Progenitor cell of endocrine pancreas (in vitro differentiated cells): ENCODE measurements around the gene ULK4. TPM values are rescaled to one million over a fixed set of nuclear protein-coding genes. Genes with fewer than 3 reads are reported as not detected.

Experiments
- DNase-seq: peaks from one replicate; pipeline ENCODE4 v3.0.0; 2021; ENCODE audit warnings: low spot score; ENCODE audit not compliant: unreplicated experiment
- H3K27ac Mint-ChIP-seq: 2 replicates; pipeline ENCODE4 v1.8.0; 2021; ENCODE audit warnings: mild to moderate bottlenecking, moderate library complexity, mixed read lengths
- H3K27me3 Mint-ChIP-seq: 2 replicates; pipeline ENCODE4 v1.8.0; 2021; ENCODE audit warnings: mixed read lengths
- H3K36me3 Mint-ChIP-seq: 2 replicates; pipeline ENCODE4 v1.8.0; 2022; ENCODE audit warnings: mixed read lengths; ENCODE audit not compliant: insufficient read depth
- H3K4me1 Mint-ChIP-seq: 2 replicates; pipeline ENCODE4 v1.8.0; 2021; ENCODE audit warnings: low read depth, mixed read lengths
- H3K4me3 Mint-ChIP-seq: 2 replicates; pipeline ENCODE4 v1.8.0; 2021; ENCODE audit warnings: low read depth, mild to moderate bottlenecking, moderate library complexity, mixed read lengths
- H3K9me3 Mint-ChIP-seq: 2 replicates; pipeline ENCODE4 v1.8.0; 2021; ENCODE audit warnings: low read depth, mixed read lengths
- total RNA-seq: library from RNA; stranded (reverse); gene quantifications from 2 replicates; pipeline ENCODE4 v1.2.1, GENCODE V29; 2021
- TF ChIP-seq, protein P1 (sequence below): fragments of 200-600 bp; sonication (generic); IDR thresholded peaks from one replicate; pipeline ENCODE4 v1.5.0; 2021; ENCODE audit warnings: antibody characterized with exemption, mild to moderate bottlenecking; ENCODE audit not compliant: unreplicated experiment

Gene ULK4
- total RNA-seq, 1 donor from 2014 or later = 14.2 TPM

DNA sequence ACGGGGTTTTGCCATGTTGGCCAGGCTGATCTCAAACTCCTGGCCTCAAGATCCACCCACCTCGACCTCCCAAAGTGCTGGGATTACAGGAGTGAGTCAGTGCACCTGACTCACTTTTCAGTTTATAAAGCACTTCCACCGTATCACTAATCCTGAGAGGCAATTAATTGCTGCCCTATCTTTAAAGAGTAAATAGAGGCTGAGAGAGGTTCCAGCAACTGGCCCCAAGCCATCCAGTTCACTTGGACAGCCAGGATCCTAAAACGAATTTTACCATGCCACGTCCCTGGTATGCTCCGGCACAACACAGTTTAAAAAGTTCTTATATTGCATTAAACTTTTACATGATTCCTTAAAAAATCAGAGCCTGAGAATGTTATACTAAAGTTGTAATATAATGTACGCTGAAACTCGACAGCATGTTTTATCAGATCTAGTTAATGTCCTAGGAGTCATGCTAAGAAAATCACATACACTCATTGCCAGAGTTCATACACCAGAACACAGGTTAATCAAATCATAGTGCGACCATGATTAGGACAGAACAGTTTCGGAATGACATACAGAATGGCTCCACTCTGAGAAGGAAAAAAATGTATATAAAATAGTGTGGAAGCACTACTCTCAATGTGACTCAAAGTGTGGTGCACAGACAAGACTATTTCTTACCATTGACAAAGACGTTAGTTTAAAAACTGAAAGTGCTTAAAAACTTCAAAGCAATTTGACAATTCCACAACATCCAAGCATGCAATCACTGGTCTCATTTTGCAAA is 125.4 kb downstream of the ULK4 start:
- Mint-ChIP-seq H3K27ac (no peak overlapping the region), H3K9me3 (peaks cover 11% of the 10 kb centered on the region), H3K27me3 (no peaks in the 10 kb centered on the region), H3K36me3 (peaks cover 16% of the 10 kb centered on the region), H3K4me3 (no peak overlapping the region), H3K4me1 (peaks cover 5% of the 10 kb centered on the region)
- TF ChIP-seq, protein P1, sequence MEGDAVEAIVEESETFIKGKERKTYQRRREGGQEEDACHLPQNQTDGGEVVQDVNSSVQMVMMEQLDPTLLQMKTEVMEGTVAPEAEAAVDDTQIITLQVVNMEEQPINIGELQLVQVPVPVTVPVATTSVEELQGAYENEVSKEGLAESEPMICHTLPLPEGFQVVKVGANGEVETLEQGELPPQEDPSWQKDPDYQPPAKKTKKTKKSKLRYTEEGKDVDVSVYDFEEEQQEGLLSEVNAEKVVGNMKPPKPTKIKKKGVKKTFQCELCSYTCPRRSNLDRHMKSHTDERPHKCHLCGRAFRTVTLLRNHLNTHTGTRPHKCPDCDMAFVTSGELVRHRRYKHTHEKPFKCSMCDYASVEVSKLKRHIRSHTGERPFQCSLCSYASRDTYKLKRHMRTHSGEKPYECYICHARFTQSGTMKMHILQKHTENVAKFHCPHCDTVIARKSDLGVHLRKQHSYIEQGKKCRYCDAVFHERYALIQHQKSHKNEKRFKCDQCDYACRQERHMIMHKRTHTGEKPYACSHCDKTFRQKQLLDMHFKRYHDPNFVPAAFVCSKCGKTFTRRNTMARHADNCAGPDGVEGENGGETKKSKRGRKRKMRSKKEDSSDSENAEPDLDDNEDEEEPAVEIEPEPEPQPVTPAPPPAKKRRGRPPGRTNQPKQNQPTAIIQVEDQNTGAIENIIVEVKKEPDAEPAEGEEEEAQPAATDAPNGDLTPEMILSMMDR = no peak
- no peak for DNase-seq

DNA sequence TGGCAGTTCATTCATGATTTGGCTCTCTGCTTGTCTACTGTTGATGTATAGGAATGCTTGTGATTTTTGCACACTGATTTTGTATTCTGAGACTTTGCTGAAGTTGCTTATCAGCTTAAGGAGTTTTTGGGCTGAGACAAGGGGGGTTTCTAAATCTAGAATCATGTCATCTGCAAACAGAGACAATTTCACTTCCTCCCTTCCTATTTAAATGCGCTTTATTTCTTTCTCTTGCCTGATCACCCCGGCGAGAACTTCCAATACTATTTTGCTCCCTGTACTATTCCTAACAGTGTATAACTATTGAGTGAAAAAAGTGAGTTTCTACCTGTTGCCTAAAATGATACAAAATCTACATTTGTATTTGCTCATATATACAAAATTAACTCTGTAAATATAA is 128.3 kb downstream of the ULK4 start:
- Mint-ChIP-seq H3K36me3 (peaks cover 12% of the 10 kb centered on the region), H3K9me3 (peaks cover 11% of the 10 kb centered on the region), H3K27ac (no peak overlapping the region), H3K4me3 (no peak overlapping the region), H3K27me3 (no peaks in the 10 kb centered on the region), H3K4me1 (peaks cover 5% of the 10 kb centered on the region)
- no peak for DNase-seq
- TF ChIP-seq, protein P1 = no peak

DNA sequence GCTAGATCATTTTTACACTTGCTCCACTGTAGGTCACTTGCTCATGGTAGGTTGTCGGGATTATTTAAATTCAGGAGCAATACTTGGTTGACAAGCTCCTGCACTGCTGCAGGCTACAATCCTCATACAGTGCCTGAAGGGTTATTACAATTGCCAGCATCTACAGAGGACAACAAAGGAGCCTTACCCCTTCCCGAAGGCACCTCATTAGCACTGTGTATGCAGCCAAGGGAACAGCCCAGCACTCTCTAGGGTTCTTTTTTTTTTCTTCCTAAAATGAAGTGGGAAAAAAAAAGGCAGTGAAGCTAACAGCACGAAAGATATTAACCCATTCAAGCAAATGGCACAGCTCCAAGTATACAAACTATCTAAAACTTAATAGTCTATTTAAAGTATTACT is 142.7 kb downstream of the ULK4 start:
- TF ChIP-seq, protein P1 = no peak
- H3K36me3 Mint-ChIP-seq = peaks cover 5% of the 10 kb centered on the region
- H3K27ac Mint-ChIP-seq = no peak overlapping the region
- DNase-seq = no peak
- H3K9me3 Mint-ChIP-seq = no peaks in the 10 kb centered on the region
- H3K27me3 Mint-ChIP-seq = no peaks in the 10 kb centered on the region
- no peak overlapping the region for H3K4me3 Mint-ChIP-seq
- H3K4me1 Mint-ChIP-seq = no peaks in the 10 kb centered on the region

DNA sequence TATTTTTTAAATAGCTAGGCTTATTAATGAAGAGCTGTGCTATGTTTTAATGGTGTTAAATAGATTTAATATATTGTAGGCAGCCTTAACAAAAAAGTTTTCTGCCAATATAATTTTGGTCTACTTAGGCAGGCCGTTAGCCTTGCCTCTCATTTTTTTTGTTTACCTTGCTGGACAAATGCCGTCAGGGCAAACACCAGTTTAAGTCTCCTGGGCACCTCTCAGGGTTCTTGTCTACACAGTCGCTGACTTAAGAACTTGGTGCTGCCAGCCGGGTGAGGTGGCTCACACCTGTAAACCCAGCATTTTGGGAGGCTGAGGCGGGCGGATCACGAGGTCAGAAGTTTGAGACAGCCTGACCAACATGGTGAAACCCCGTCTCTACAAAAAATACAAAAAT is 153.3 kb downstream of the ULK4 start:
- TF ChIP-seq, protein P1 = no peak
- H3K9me3 Mint-ChIP-seq = peaks cover 2% of the 10 kb centered on the region
- no peak overlapping the region for H3K27ac Mint-ChIP-seq
- peaks cover 4% of the 10 kb centered on the region for H3K36me3 Mint-ChIP-seq
- H3K27me3 Mint-ChIP-seq = no peaks in the 10 kb centered on the region
- no peak overlapping the region for H3K4me3 Mint-ChIP-seq
- H3K4me1 Mint-ChIP-seq = no peaks in the 10 kb centered on the region
- no peak for DNase-seq

DNA sequence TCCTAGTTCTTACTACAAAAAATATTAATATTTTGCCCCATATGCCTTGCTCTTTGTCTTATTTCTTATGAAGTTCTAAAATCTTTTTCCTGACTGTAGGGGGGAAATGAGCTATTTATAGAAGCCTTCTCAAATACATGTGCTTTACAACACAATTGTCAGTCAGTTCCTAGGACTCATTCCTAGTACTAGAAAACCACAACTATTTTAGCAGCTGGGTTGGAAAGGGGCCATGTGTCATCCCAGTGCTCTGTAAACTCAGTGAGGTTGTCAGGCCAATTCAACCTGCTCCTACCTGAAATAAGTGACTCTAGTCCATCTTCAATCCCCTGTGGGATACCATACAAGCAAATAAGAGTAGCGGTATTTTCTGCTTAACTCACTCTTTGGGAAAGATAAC is 153.8 kb downstream of the ULK4 start:
- TF ChIP-seq, protein P1 = no peak
- H3K27ac Mint-ChIP-seq = no peak overlapping the region
- no peaks in the 10 kb centered on the region for H3K4me1 Mint-ChIP-seq

More for the DNA sequence above, 153.8 kb downstream of the ULK4 start:
- Mint-ChIP-seq H3K9me3 (peaks cover 2% of the 10 kb centered on the region), H3K36me3 (peaks cover 4% of the 10 kb centered on the region), H3K4me3 (no peak overlapping the region), H3K27me3 (no peaks in the 10 kb centered on the region)
- no peak for DNase-seq
